Activated T-cell treated with anti-CD3 and anti-CD28 coated beads, Interleukin-2, amount 50 U/mL, for 4 hours (primary cell): ENCODE results near the gene NOS1AP. TPM values are rescaled to one million over a fixed set of nuclear protein-coding genes. Genes with fewer than 3 reads are reported as not detected.

ENCODE experiments used
- ATAC-seq, 2 donors: fragments of 200-7000 bp; cut with Tn5 transposase; one replicate each; pipeline ENCODE4 v1.10.0; 2021
- DNase-seq: peaks from one replicate; pipeline ENCODE4 v3.0.0-alpha.2; 2020
- H3K27me3 Mint-ChIP-seq: one replicate; pipeline ENCODE4 v1.8.0; 2021; ENCODE audit warnings: low read depth, mixed read lengths
- H3K36me3 Mint-ChIP-seq: one replicate; pipeline ENCODE4 v1.8.0; 2022; ENCODE audit warnings: mixed read lengths; ENCODE audit not compliant: insufficient read depth
- H3K4me1 Mint-ChIP-seq: one replicate; pipeline ENCODE4 v1.8.0; 2021; ENCODE audit warnings: low read depth, mixed read lengths
- H3K4me3 Mint-ChIP-seq: one replicate; pipeline ENCODE4 v1.8.0; 2021; ENCODE audit warnings: mild to moderate bottlenecking, moderate library complexity, mixed read lengths
- H3K9me3 Mint-ChIP-seq: one replicate; pipeline ENCODE4 v1.8.0; 2021; ENCODE audit warnings: mixed read lengths
- total RNA-seq, 3 donors: library from RNA; stranded (reverse); gene quantifications; one replicate each; pipeline ENCODE4 v1.2.1, GENCODE V29; 2021

The NOS1AP gene
- total RNA-seq, 3 donors from 2014 or later, result 0.05 to 0.37 (median 0.13) TPM

GRCh38 chr1:162387226-162388082, 318.0 kb downstream of the NOS1AP start:
- H3K4me3 Mint-ChIP-seq, result no peak overlapping the region
- H3K27me3 Mint-ChIP-seq, result peaks cover 21% of the 10 kb centered on the region
- DNase-seq, result no peak
- peaks cover 3% of the 10 kb centered on the region for H3K4me1 Mint-ChIP-seq
- H3K9me3 Mint-ChIP-seq, result no peaks in the 10 kb centered on the region
- ATAC-seq, result no peak
- H3K36me3 Mint-ChIP-seq, result no peaks in the 10 kb centered on the region

GRCh38 chr1:162388083-162388594, 318.6 kb downstream of the NOS1AP start:
- Mint-ChIP-seq H3K4me3 (no peak overlapping the region), H3K27me3 (peaks cover 21% of the 10 kb centered on the region), H3K36me3 (no peaks in the 10 kb centered on the region), H3K9me3 (no peaks in the 10 kb centered on the region), H3K4me1 (peaks cover 3% of the 10 kb centered on the region)
- no peak for DNase-seq
- no peak for ATAC-seq

DNA sequence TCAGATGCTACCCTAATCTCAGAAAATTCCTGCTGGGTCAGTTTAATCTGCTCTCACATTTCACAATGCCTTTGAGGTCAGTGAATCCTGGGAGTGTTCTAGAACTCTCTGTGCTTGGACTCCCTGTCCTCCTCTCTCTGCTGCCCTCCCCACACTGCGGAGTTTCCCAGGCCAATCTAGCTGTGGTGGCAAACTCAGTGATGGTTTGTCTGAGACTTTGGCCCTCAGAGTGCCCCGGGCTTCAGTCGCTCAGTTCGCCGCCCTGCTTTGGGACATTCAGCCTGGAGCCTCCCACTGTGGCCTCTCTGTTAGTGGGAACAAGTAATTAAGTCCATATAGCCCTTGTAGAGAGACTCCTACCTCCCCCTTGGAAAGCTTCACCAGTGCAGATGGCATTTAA, 319.1 kb downstream of the NOS1AP start:
- Mint-ChIP-seq H3K4me3 (no peak overlapping the region), H3K27me3 (peaks cover 22% of the 10 kb centered on the region), H3K9me3 (no peaks in the 10 kb centered on the region), H3K36me3 (no peaks in the 10 kb centered on the region), H3K4me1 (peaks cover 3% of the 10 kb centered on the region)
- ATAC-seq (no peak), DNase-seq (no peak)

DNA sequence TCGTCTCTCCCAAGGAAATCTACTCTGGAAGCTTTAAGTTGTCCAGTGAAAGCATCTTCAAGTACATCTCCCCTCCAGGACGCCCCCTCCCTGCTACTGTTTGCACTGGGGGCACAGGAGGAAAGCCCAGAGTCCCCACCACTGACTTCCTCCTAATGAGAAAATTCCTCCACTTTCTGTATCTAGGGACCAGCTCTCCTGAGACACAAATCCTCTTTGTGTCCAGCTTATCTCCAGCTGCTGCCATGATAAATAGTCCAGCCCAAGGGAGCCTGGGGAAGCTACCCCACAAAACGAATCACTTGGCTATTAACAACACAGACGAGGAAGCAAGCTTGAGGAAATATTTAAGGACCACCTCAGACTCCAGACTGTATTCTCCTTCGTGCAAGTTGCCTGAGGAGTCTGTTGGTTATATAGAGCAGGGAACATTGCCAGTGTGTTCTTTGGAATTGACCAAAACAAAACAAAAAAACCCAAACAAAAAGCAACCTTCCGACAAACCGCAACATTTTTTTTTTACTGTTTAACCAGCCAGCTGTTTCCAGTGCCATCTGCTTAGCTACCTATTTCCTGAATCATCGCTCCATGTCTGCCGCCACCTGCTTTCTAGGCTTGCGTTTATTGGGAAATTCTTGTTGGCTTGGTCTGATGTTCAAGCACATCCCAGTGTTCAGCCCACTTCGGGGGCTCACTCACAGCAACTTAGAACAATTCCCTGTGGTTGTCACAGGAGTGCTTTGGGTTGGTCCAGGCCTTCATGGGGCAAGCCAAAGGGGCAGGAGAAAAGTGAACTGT, 319.7 kb downstream of the NOS1AP start:
- Mint-ChIP-seq H3K4me1 (peaks cover 3% of the 10 kb centered on the region), H3K27me3 (peaks cover 22% of the 10 kb centered on the region), H3K4me3 (no peak overlapping the region), H3K9me3 (no peaks in the 10 kb centered on the region), H3K36me3 (no peaks in the 10 kb centered on the region)
- no peak for DNase-seq
- ATAC-seq, result no peak

GRCh38 chr1:162389971-162390370, 320.5 kb downstream of the NOS1AP start:
- no peak for DNase-seq

GRCh38 chr1:162390396-162391185, 321.1 kb downstream of the NOS1AP start:
- H3K4me3 Mint-ChIP-seq, result no peak overlapping the region

More at GRCh38 chr1:162389971-162390370, 320.5 kb downstream of the NOS1AP start:
- peaks cover 22% of the 10 kb centered on the region for H3K27me3 Mint-ChIP-seq
- H3K4me1 Mint-ChIP-seq, result peaks cover 3% of the 10 kb centered on the region
- no peak for ATAC-seq
- H3K4me3 Mint-ChIP-seq, result no peak overlapping the region
- no peaks in the 10 kb centered on the region for H3K36me3 Mint-ChIP-seq
- no peaks in the 10 kb centered on the region for H3K9me3 Mint-ChIP-seq

DNA sequence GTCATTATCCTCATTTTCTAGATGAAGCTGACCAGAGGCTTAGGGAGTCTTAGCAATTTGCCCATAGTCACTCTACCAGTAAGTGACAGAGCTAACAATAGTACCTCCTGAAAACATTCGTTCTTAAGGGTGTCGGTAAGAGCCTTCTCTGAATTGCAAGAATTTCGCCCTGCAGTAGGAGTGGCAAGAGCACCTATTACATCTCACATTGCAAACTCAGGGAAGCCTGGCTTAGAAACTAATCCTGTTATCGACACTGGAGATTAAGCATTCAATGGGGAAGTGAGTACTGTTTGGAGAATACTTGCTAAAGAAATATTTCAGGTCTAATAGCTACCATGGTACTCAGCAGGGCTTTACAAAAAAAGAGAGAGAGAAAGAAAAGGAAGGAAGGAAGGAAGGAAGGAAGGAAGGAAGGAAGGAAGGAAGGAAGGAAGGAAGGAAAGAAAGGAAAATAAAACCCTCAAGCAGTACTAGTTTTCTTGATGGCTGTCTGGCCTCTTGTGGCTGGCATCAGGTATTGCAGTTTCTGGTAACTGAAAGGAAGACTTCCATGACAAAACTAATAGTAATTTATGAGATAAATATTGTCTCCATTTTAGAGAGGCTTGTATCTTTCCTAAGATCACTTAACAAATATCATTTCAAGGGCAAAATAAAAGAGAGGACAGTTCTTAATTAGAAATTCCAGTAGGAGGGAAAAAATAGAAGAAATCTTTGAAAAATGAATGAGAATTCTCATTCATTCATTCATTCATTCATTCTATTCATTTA, 322.5 kb downstream of the NOS1AP start:
- H3K36me3 Mint-ChIP-seq, result no peaks in the 10 kb centered on the region
- DNase-seq (no peak), ATAC-seq (no peak)
- no peaks in the 10 kb centered on the region for H3K9me3 Mint-ChIP-seq
- peaks cover 26% of the 10 kb centered on the region for H3K27me3 Mint-ChIP-seq
- H3K4me3 Mint-ChIP-seq, result no peak overlapping the region
- H3K4me1 Mint-ChIP-seq, result peaks cover 3% of the 10 kb centered on the region

More at GRCh38 chr1:162390396-162391185, 321.1 kb downstream of the NOS1AP start:
- no peak for ATAC-seq
- H3K36me3 Mint-ChIP-seq, result no peaks in the 10 kb centered on the region
- peaks cover 3% of the 10 kb centered on the region for H3K4me1 Mint-ChIP-seq
- DNase-seq, result no peak
- H3K27me3 Mint-ChIP-seq, result peaks cover 22% of the 10 kb centered on the region
- no peaks in the 10 kb centered on the region for H3K9me3 Mint-ChIP-seq

DNA sequence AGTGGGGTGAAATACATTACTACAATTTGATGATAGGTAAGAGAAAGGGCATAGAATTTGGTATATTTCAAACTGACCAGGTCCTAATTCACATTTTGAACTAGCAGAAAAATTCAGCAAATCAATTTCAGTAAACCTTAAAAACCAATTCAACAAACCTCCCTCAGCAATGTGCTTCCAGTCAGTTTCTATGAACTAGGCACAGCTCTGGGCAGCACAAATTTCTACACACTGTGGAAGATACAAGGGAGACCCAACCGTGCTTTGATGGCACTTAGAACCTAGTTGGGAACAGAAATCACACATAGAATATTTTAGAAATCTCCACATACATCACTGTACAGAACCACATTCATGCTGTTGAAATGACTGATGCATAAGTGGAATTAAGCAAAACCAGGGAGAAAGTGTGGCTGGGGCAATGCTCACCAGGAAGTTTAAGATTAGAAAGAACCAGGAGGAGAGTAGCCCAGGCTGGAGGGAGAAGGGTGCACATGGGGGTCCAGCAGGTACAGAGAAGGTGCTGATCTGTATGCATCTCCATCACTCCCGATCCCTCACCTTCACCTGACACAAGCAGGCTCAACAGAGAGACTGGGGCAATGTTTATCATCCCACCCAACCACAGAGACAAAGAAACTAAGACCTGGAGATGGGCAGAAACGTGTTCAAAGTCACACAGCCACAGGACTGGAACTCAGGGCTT, 326.9 kb downstream of the NOS1AP start:
- ATAC-seq, result no peak

GRCh38 chr1:162397039-162397448, 327.6 kb downstream of the NOS1AP start:
- peaks cover 27% of the 10 kb centered on the region for H3K27me3 Mint-ChIP-seq
- H3K9me3 Mint-ChIP-seq, result no peaks in the 10 kb centered on the region
- H3K36me3 Mint-ChIP-seq, result no peaks in the 10 kb centered on the region
- DNase-seq, result no peak
- ATAC-seq, result no peak
- no peaks in the 10 kb centered on the region for H3K4me1 Mint-ChIP-seq
- H3K4me3 Mint-ChIP-seq, result no peak overlapping the region

More for the DNA sequence above, 326.9 kb downstream of the NOS1AP start:
- Mint-ChIP-seq H3K4me1 (no peaks in the 10 kb centered on the region), H3K27me3 (peaks cover 27% of the 10 kb centered on the region), H3K9me3 (no peaks in the 10 kb centered on the region), H3K4me3 (no peak overlapping the region), H3K36me3 (no peaks in the 10 kb centered on the region)
- DNase-seq, result no peak

DNA sequence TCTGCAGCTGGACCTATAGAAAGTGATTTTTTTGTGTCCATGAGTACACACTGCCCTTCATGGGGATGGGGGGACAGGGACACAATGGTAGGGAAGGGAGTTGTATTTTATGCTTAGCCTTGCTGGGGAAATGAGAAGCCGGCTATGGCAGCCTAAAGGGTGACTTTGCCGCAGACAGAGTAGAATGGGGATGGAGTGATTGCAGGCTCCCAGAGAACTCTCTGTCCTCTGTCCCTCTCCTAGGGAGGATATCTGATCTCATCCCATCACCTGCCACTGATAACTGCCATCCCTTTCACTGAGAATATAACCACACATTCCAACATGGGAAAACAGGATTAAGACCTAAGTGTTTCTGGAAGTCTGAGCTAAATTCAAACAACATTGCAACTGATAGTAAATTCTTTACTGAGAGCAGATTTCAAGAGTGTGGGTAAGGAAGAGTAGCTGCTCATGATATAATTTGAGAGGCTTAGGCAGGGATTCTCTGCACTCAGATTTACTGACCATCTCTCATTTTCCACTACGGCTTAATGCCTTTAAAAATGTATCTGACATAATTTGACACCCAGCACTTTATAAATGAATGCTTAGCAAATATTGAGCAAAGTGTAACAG, 328.6 kb downstream of the NOS1AP start:
- H3K9me3 Mint-ChIP-seq, result no peaks in the 10 kb centered on the region
- H3K4me1 Mint-ChIP-seq, result no peaks in the 10 kb centered on the region
- peaks cover 29% of the 10 kb centered on the region for H3K27me3 Mint-ChIP-seq
- H3K4me3 Mint-ChIP-seq, result no peak overlapping the region
- no peak for ATAC-seq
- DNase-seq, result no peak
- no peaks in the 10 kb centered on the region for H3K36me3 Mint-ChIP-seq

DNA sequence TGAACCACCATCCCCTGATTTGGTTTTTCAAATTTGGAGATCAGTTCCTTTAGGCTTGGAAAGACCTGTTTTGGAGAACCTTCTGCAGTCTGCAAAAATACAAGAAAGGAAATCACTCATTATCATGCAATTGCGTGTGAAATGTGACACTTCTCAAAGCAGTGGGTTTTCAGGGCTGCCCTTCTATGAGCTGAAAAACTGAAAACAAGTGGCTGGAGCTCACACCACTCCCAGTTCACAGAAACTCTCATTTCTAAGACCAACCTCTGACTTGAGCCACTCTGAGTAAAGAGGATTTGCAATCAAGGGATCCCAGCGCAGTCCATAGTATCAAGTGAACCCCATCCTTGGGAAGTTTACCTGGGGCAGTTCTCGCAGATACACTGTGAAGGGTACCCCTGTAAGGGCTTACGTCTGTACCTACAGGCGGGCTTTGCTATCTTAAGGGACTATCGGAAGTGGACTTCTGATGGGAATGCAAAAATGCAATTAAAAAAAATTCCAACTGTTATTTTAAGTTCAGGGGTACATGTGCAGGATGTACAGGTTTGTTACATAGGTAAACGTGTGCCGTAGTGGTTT, 329.6 kb downstream of the NOS1AP start:
- ATAC-seq, result no peak
- DNase-seq, result no peak
- H3K36me3 Mint-ChIP-seq, result no peaks in the 10 kb centered on the region
- H3K27me3 Mint-ChIP-seq, result peaks cover 27% of the 10 kb centered on the region
- no peaks in the 10 kb centered on the region for H3K4me1 Mint-ChIP-seq
- no peak overlapping the region for H3K4me3 Mint-ChIP-seq
- no peaks in the 10 kb centered on the region for H3K9me3 Mint-ChIP-seq

DNA sequence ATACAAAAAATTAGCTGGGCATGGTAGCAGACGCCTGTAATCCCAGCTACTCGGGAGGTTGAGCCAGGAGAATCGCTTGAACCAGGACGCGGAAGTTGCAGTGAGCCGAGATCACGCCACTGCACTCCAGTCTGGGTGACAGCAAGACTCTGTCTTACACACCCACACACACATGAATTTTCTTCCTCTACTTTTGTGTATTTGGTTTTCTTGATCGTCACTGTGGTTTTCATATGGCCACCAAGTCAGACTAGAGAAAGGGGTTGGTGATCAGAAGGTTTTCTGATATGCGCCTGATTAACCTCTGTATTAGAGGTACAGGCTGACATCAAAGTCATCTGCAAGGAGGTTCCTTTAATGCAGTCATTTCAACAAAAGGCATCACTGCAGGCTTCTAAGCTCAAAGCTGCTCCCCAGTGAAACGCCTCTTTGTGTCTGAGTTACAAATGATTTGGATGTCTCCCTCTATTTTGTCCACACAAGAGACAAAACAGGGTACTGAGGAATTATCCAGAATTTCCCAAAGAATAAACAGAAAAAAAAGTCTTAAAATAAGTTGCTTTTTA, 331.4 kb downstream of the NOS1AP start:
- Mint-ChIP-seq H3K4me1 (no peaks in the 10 kb centered on the region), H3K27me3 (peaks cover 27% of the 10 kb centered on the region), H3K4me3 (no peak overlapping the region), H3K36me3 (no peaks in the 10 kb centered on the region), H3K9me3 (no peaks in the 10 kb centered on the region)
- ATAC-seq (no peak), DNase-seq (no peak)
